ENCODE measurements around the gene MEF2A. TPM values are rescaled to one million over a fixed set of nuclear protein-coding genes. Genes with fewer than 3 reads are reported as not detected.

The MEF2A gene
- total and polyA plus RNA-seq, 12 donors: 20.6 to 91.7 (median 50.1) TPM

DNA sequence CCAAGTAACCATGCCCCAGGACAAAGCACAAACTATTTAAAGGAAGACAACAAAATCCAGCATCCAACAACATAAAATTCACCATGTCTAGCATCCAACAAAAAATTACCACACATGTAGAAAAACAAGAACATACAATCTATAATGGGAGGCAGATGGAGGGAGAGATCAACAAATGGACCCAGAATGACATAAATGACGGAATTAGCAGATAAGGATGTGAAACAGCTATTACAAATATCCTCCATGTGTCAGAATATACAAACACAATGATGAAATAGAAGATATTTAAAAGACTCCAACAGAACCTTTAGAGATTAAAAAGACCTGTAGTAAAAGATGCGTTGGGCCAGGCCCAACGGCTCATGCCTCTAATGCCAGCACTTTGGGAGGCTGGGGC is 156.6 kb downstream of the MEF2A start:
- no peak overlapping the region for H3K27ac ChIP-seq
- 93 to 98% (median 94%) methylated on average over 3 of the region's 3 CpGs for WGBS, 4 donors
- no peaks in the 10 kb centered on the region for H3K27me3 ChIP-seq
- H3K4me1 ChIP-seq (replicated peaks in 1 of 2): no peaks in the 10 kb centered on the region
- no peak overlapping the region for H3K4me3 ChIP-seq
- intact Hi-C loops (cut with DNase I): no loop called here
- H3K9me3 ChIP-seq (replicated peaks in 1 of 3): no peaks in the 10 kb centered on the region
- TF ChIP-seq, protein P1, sequence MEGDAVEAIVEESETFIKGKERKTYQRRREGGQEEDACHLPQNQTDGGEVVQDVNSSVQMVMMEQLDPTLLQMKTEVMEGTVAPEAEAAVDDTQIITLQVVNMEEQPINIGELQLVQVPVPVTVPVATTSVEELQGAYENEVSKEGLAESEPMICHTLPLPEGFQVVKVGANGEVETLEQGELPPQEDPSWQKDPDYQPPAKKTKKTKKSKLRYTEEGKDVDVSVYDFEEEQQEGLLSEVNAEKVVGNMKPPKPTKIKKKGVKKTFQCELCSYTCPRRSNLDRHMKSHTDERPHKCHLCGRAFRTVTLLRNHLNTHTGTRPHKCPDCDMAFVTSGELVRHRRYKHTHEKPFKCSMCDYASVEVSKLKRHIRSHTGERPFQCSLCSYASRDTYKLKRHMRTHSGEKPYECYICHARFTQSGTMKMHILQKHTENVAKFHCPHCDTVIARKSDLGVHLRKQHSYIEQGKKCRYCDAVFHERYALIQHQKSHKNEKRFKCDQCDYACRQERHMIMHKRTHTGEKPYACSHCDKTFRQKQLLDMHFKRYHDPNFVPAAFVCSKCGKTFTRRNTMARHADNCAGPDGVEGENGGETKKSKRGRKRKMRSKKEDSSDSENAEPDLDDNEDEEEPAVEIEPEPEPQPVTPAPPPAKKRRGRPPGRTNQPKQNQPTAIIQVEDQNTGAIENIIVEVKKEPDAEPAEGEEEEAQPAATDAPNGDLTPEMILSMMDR (IDR thresholded peaks at IDR 0.05): no peak
- TF ChIP-seq POLR2A (IDR thresholded peaks at IDR 0.05): no peak
- no peaks in the 10 kb centered on the region for H3K36me3 ChIP-seq (replicated peaks in 1 of 2)
- DNase-seq: no peak

DNA sequence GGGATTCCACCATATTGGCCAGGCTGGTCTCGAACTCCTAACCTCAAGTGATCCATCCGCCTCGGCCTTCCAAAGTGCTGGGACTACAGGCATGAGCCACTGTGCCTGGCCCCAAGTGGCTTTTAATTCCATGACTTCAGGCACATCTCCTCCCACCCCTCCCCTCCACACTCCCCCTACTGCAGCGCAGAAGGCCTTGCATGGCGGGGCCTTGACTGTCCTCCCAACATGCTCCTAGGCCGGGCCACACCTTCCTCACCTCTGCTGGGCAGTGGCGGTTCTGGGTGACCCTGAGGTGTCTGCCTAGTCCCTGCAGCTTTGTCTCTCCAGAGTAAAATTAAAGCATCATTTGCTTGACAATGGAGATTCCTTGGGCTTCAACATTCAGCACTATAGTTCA is 160.5 kb downstream of the MEF2A start:
- Histone ChIP-seq H3K4me1 (replicated peaks in 1 of 2) (no peaks in the 10 kb centered on the region), H3K36me3 (replicated peaks in 1 of 2) (peaks cover 0 to 13% of the 10 kb centered on the region in 2 donors), H3K27ac (no peak overlapping the region), H3K9me3 (replicated peaks in 1 of 3) (no peaks in the 10 kb centered on the region), H3K27me3 (no peaks in the 10 kb centered on the region), H3K4me3 (no peak overlapping the region)
- TF ChIP-seq POLR2A (IDR thresholded peaks at IDR 0.05): no peak
- TF ChIP-seq, protein P1 (IDR thresholded peaks at IDR 0.05): no peak
- WGBS, 4 donors: 75 to 90% (median 81%) methylated on average over 5 to 7 of the region's 7 CpGs
- intact Hi-C loops (cut with DNase I): no loop called here
- no peak for DNase-seq

DNA sequence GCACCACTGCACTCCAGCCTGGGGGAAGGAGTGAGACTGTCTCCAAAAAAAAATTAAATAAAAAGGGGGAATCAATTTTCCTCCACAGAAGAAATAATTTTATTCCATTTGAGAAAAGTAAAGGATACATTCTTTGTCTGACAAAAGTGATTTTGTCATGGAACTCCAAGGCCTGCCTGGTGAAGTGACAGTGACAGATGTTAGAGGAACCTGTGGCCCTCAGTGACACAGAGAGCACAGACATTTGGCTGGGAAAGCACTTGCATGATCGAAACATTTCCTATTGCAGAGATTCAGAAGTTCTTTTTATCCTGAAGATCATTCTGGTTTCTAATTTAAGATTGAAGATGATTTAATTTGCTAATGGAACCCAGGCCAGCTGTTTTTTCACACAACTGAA is 161.5 kb downstream of the MEF2A start:
- peaks cover 0 to 7% of the 10 kb centered on the region in 2 donors for H3K4me1 ChIP-seq (replicated peaks in 1 of 2)
- no peaks in the 10 kb centered on the region for H3K9me3 ChIP-seq (replicated peaks in 1 of 3)
- 36 to 54% (median 43%) methylated on average over 1 of the region's 1 CpG for WGBS, 4 donors
- no peak overlapping the region for H3K27ac ChIP-seq
- H3K36me3 ChIP-seq (replicated peaks in 1 of 2): peaks cover 0 to 13% of the 10 kb centered on the region in 2 donors
- H3K4me3 ChIP-seq: no peak overlapping the region
- intact Hi-C loops (cut with DNase I): no loop called here
- TF ChIP-seq, protein P1 (IDR thresholded peaks at IDR 0.05): no peak
- no peak for TF ChIP-seq POLR2A (IDR thresholded peaks at IDR 0.05)
- DNase-seq: no peak
- no peaks in the 10 kb centered on the region for H3K27me3 ChIP-seq

DNA sequence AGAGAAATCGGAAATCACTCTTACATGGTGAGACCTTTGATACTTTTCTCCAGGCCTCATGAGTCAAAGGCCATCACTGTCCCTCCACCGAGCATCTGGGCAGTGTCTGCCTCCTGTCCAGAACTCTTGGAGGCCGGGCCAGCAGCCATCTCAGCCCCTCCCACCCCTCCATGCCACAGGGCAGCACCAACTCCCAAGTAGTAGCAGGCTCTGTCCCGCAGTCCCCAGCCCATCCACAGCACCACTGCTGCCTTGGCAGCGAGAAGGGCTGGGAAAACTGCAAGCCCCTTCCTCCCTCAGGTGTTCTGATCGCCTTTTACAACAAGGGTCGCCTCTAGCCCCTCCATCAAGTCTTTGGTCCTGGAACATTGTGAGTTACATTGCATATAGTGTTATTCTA is 161.9 kb downstream of the MEF2A start:
- H3K9me3 ChIP-seq (replicated peaks in 1 of 3): no peaks in the 10 kb centered on the region
- intact Hi-C loops (cut with DNase I): no loop called here
- DNase-seq: no peak
- 70 to 81% (median 77%) methylated on average over 7 of the region's 7 CpGs for WGBS, 4 donors
- no peak for TF ChIP-seq POLR2A (IDR thresholded peaks at IDR 0.05)
- TF ChIP-seq, protein P1 (IDR thresholded peaks at IDR 0.05): no peak
- peaks cover 0 to 13% of the 10 kb centered on the region in 2 donors for H3K36me3 ChIP-seq (replicated peaks in 1 of 2)
- H3K27ac ChIP-seq: no peak overlapping the region
- H3K27me3 ChIP-seq: no peaks in the 10 kb centered on the region
- no peak overlapping the region for H3K4me3 ChIP-seq
- H3K4me1 ChIP-seq (replicated peaks in 1 of 2): peaks cover 0 to 10% of the 10 kb centered on the region in 2 donors
